NCI-H345 (cell line): Measurements from ENCODE around the gene ASTN2.
"Not testable (repeated sequence)": the region's sequence is repeated elsewhere in the genome, so short reads cannot be mapped to it uniquely, and the experiment has no call there.

Experiments used
- DNase-seq: peaks from one replicate; lab custom pipeline; 2025; lab: John Stamatoyannopoulos, UW

Gene ASTN2

DNA sequence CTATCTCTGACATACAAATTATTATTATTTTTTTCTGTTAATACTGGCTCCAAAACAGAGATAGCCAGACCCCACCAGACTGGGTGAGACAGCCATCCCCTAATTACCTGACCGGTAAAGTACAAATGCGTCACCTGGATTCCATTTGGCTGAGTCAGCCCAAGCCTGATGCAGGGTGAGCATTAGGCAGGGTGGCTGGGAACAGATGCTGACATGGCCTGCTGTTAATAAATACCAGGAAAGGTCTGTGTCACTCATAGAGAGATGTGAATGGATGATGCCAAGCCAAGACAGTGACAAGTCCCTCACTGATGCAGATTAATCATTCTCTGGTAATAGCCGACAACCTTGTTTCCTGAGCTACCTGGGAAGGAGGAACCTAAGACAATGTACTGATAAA, 544.3 kb downstream of the ASTN2 start:
- DNase-seq, result no peak

DNA sequence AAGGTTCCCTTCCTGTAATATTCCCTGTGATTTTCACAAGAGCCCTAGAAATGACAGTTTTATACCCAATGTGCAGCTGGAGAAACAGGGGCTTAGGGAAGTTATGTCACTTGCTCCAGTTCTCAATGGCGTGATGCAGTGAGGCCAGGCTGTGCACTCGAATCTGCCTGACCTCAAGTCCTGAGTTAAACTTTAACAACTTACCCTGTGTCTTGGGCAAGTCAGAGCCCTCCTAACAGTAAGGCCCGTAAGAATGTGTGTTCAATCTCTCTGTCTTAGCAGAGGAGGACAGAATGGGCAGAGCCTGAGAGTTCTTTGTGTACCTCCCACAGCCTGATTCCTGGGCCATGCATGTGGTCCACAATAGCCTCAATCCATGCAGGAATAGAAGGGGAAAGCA, 546.7 kb downstream of the ASTN2 start:
- no peak for DNase-seq

DNA sequence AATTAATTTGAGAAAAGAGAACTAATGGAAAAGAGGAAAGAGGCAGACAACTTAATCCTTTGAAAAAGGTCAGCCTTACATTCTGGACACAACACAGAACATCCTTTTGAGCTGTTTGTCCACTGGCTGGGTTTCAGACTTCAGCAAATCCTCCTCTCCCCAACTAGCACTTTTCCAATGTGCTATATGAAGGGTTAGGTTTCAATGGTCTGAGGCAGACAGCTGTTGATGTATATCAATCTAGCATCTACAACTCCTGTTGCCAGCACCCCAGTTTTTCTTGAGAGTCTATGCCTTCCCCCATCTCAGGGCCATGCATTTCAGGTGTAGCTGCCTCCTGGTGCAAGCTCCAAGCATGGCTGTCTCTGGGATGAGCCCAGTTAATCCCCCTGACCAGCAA, 553.5 kb downstream of the ASTN2 start:
- DNase-seq, result no peak

DNA sequence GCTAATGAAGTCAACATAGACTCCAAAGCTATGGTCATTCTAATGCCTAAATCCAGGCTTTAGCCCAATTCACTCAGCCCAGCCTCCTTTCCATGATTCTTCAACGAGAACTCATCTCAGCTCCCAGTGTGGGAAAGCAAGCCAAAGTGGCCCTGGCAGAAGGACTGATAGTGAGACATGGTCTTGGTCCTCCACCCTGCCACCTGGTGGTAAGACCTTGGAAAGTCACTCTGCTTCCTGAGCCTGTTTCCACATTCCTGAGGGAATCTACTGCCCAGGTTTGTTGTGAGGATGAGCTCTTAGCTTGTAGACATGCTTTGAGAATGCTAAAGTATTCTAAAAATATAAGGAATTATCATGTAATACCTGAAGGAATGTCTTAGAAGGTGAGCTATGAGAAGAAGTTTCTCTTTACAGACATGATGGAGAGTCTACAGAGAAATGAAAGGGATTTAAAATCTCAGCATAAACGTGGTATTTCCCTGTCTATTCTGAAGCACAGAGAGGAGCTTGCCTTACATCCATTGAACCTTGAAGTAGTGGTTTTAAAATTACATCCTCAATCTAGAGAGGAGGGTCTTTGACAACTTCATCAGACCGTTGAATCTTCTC, 554.2 kb downstream of the ASTN2 start:
- DNase-seq, result peak; percentile 67

DNA sequence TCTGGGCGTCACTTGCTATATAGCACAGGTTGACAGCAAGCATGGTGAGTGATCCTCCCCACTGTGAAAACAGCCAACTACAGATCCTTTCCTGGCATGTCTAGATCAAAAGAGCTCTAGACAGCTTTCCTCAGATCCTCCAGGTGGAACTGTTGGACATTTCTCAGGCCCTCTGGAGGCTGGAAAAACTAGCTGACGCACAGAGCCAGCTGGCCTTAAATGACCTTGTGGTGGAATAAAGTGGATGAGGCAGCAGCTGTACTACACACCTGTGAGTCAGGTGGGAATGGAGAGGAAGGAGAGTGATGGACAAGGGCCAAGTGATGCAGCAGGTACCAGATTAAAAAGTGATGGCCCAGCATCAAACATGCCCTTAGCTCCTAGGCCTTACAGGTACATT, 555.1 kb downstream of the ASTN2 start:
- no peak for DNase-seq

- DNase-seq, result no peak
Observed at GRCh38 chr9:116857321-116857720, 557.5 kb downstream of the ASTN2 start.

GRCh38 chr9:116855881-116856662, 558.8 kb downstream of the ASTN2 start:
- peak; percentile 38 for DNase-seq

GRCh38 chr9:116849721-116850120, 565.1 kb downstream of the ASTN2 start:
- DNase-seq, result no peak

GRCh38 chr9:116844621-116845020, 570.2 kb downstream of the ASTN2 start:
- no peak for DNase-seq

GRCh38 chr9:116843863-116844620, 570.8 kb downstream of the ASTN2 start:
- no peak for DNase-seq

- DNase-seq, result peak; percentile 90
Observed at GRCh38 chr9:116842658-116843057, 572.2 kb downstream of the ASTN2 start.

- not testable (repeated sequence) for DNase-seq
Observed at GRCh38 chr9:116838468-116838867, 576.4 kb downstream of the ASTN2 start.

DNA sequence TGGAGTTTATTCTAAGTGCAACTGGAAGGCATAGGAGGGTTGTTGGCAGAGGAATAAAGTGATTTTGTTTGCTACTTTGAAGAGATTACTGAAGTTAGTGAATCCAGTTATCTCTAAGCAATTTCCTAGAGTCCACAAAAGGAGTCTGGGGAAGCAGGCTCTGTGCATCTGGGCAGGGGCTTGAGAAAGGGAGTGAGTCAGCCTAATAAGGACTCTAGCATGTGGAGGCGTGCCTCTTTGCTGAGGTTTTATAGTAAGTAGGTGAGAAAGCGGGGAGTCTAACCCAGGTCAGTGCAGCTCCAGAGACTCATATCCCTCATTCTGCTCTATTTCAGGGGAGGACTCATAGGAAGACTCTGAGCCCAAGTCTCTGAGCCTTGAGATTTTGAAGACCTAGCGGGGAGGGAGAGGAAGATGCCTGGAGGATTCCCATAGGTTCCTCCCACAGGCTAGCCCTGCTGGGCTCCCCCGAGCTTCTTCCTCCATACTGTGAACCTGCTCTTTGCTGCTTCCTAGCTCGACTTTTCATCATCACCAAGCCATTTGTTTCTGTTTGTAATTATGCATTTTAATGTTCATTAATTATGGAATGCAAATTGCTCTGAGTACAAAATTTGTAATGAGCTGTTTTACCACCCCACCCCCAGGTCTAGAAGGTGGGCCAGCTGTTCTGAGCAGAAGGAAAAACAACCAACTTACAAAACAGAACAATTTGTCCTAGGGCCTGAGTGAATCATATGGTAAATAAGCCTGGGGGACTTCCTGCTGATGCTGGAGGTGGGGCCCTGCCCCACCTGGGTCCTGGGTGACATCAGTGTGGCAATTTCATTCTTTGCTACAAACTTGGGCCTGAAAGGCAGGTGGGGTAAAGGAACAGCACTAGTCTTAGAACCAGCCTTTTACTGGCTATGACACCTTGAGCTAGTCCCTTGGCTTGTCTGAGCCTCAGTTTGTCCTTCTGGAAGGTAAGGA, 577.6 kb downstream of the ASTN2 start:
- DNase-seq, result peak; percentile 48

GRCh38 chr9:116830321-116830720, 584.5 kb downstream of the ASTN2 start:
- DNase-seq, result not testable (repeated sequence)

GRCh38 chr9:116821633-116822229, 593.1 kb downstream of the ASTN2 start:
- no peak for DNase-seq

- no peak for DNase-seq
Observed at GRCh38 chr9:116819116-116819515, 595.7 kb downstream of the ASTN2 start.

DNA sequence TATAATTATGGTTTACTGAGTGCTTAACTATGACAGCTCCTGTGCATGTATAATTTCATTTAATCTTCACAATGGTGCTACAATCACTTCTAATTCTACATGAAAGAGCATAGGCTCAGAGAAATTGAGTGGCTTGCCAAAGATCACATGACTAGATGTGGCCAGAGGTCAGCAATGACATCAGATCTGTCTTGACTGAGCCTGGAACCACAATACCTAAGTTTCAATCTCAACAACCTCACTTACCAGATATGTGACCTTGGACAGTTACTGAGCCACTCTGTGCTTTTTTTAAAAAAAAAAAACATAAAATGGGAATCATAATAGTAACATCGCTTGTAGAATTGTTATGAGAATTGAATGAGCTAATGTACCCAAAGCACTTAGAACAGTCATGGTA, 597.1 kb downstream of the ASTN2 start:
- no peak for DNase-seq

GRCh38 chr9:116816484-116816883, 598.4 kb downstream of the ASTN2 start:
- DNase-seq, result no peak

GRCh38 chr9:116815835-116816234, 599.0 kb downstream of the ASTN2 start:
- DNase-seq, result no peak

DNA sequence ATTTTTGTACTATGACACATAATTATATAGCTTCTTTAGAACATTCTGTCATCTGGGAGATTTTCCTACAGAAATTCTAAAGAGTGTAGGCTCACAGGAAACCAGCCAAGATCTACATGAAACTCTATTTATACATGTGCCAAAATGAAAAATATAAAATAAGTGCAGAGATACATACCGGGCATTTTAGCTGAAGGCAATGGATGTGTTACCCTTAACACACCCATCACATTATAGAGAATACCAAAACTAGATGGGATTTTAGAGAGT, 601.9 kb downstream of the ASTN2 start:
- DNase-seq, result no peak

GRCh38 chr9:116812231-116813030, 602.4 kb downstream of the ASTN2 start:
- DNase-seq, result no peak
